Ishikawa (cell line): ENCODE results near the gene ZMYND8.

Source experiments
- CEBPB ChIP-seq: IDR thresholded peaks from 2 replicates; pipeline ENCODE4 v1.6.1; 2012
- CREB1 ChIP-seq: IDR thresholded peaks from 2 replicates; pipeline ENCODE4 v1.6.1; 2012; ENCODE audit warnings: low read depth
- EGR1 ChIP-seq: IDR thresholded peaks from 2 replicates; pipeline ENCODE4 v1.6.1; 2012
- EP300 ChIP-seq: IDR thresholded peaks from 2 replicates; pipeline ENCODE4 v1.6.1; 2012; ENCODE audit warnings: borderline replicate concordance
- MAX ChIP-seq: IDR thresholded peaks from 2 replicates; pipeline ENCODE4 v1.6.1; 2012
- NFIC ChIP-seq: IDR thresholded peaks from 2 replicates; pipeline ENCODE4 v1.6.1; 2012
- RAD21 ChIP-seq: IDR thresholded peaks from 2 replicates; pipeline ENCODE4 v1.6.1; 2012; ENCODE audit warnings: low read depth
- REST ChIP-seq: IDR thresholded peaks from 2 replicates; pipeline ENCODE4 v1.6.1; 2012; ENCODE audit warnings: low read depth, mild to moderate bottlenecking
- TAF1 ChIP-seq: IDR thresholded peaks from 2 replicates; pipeline ENCODE4 v1.6.1; 2012; ENCODE audit warnings: low read depth, mild to moderate bottlenecking
- TCF12 ChIP-seq: IDR thresholded peaks from 2 replicates; pipeline ENCODE4 v1.6.1; 2012; ENCODE audit warnings: low read depth
- TEAD4 ChIP-seq: IDR thresholded peaks from 2 replicates; pipeline ENCODE4 v1.6.1; 2012
- USF1 ChIP-seq: IDR thresholded peaks from 2 replicates; pipeline ENCODE4 v1.6.1; 2012
- ZBTB7A ChIP-seq: IDR thresholded peaks from 2 replicates; pipeline ENCODE4 v1.6.1; 2012; ENCODE audit warnings: low read depth

- TF ChIP-seq ZBTB7A (no peak), MAX (no peak), CEBPB (no peak), REST (no peak), TCF12 (no peak), EP300 (no peak), RAD21 (no peak), TEAD4 (no peak), CREB1 (no peak), TAF1 (no peak), EGR1 (no peak), NFIC (no peak), USF1 (no peak)
Observed at GRCh38 chr20:47382746-47383415, 26.4 kb upstream of the ZMYND8 start.
